Right lobe of liver (tissue), 4 donors: ENCODE data around the gene MNT.

Experiments
- POLR2A ChIP-seq: fragments of 450-650 bp; IDR thresholded peaks from one replicate; pipeline ENCODE4 v1.6.1; 2017; ENCODE audit warnings: antibody characterized with exemption, mild to moderate bottlenecking
- TF ChIP-seq, protein P1 (sequence below), 4 donors: fragments of 200-600 bp in 3 of 4; fragments of 450-650 bp in 1 of 4; IDR thresholded peaks; one replicate each; pipeline versions ENCODE4 v1.5.1 to v1.8.0; 2016 to 2022; ENCODE audit warnings: antibody characterized with exemption in 4 of 4, mild to moderate bottlenecking in 2 of 4
- donor health status: DM: no; HTN: no; CAD: no.
- donor health status: DM: no; HTN: no; CAD: no.
- donor health status: DM: no; HTN: yes; CAD: no.

DNA sequence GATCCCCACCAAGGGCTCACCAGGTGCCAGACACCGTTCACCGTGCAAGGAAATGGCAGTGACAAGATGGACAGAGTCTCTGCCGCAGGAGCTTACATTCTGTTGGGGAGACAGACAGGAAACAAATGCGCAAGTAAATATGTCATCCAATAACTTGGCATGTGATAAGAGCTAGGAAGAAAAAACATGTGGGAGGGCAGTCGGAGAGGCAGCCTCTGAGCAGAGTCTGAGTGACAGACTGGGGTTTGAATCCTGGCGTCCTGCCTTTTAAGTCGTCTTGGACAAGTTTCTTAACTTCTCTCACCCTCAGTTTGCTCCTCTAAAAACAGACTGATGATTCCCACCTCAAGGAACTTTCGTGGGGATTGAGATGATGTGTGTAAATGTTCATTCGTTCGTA, 56.3 kb downstream of the MNT start:
- TF ChIP-seq, protein P1, sequence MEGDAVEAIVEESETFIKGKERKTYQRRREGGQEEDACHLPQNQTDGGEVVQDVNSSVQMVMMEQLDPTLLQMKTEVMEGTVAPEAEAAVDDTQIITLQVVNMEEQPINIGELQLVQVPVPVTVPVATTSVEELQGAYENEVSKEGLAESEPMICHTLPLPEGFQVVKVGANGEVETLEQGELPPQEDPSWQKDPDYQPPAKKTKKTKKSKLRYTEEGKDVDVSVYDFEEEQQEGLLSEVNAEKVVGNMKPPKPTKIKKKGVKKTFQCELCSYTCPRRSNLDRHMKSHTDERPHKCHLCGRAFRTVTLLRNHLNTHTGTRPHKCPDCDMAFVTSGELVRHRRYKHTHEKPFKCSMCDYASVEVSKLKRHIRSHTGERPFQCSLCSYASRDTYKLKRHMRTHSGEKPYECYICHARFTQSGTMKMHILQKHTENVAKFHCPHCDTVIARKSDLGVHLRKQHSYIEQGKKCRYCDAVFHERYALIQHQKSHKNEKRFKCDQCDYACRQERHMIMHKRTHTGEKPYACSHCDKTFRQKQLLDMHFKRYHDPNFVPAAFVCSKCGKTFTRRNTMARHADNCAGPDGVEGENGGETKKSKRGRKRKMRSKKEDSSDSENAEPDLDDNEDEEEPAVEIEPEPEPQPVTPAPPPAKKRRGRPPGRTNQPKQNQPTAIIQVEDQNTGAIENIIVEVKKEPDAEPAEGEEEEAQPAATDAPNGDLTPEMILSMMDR (IDR thresholded peaks at IDR 0.05): no peak
- TF ChIP-seq POLR2A: no peak
